Dendritic cell treated with granulocyte-macrophage colony-stimulating factor and Interleukin-4, amounts not matched to agents 40 ng/mL and 50 ng/mL, for 4 days (primary cell): ENCODE measurements around the gene LGMN.

Source experiments
- H3K27ac Mint-ChIP-seq: one replicate; pipeline ENCODE4 v1.8.0; 2022; ENCODE audit warnings: mild to moderate bottlenecking, mixed read lengths
- H3K27me3 Mint-ChIP-seq: one replicate; pipeline ENCODE4 v1.8.0; 2022; ENCODE audit warnings: mild to moderate bottlenecking, mixed read lengths
- H3K36me3 Mint-ChIP-seq: one replicate; pipeline ENCODE4 v1.8.0; 2022; ENCODE audit warnings: low read depth, mixed read lengths
- H3K4me1 Mint-ChIP-seq: one replicate; pipeline ENCODE4 v1.8.0; 2022; ENCODE audit warnings: low read depth, mixed read lengths
- H3K4me3 Mint-ChIP-seq: one replicate; pipeline ENCODE4 v1.8.0; 2022; ENCODE audit warnings: mild to moderate bottlenecking, moderate library complexity, mixed read lengths
- H3K9me3 Mint-ChIP-seq: one replicate; pipeline ENCODE4 v1.8.0; 2022; ENCODE audit warnings: mixed read lengths
- intact Hi-C: fragments of 100-400 bp; cut with micrococcal nuclease; formaldehyde crosslinking; loops from one replicate; pipeline ENCODE4 v1.15.0; 2022

Gene LGMN

DNA sequence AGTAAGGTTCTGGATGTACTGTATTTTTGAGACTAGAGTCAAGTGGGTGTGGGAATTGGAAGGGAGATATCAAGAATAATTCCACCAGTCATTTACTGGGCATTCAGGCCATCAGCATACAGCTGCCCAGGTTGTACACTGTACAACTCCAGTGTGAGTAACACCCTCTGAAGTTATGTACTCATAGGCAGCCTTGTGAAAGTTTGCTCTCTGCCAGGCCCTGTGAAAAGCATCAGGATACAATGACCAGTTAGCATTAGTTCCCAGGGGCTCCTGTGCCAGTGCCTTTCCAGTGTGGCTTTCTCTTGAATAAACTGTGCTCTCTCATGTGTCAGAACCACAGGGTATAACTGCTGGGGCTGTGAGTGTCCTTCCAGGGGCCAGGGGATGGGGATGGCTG, 89.7 kb downstream of the LGMN start:
- H3K4me3 Mint-ChIP-seq, result peak overlapping the region; percentile 99
- no peaks in the 10 kb centered on the region for H3K27me3 Mint-ChIP-seq
- peak overlapping the region; percentile 91 for H3K27ac Mint-ChIP-seq
- peaks cover 94% of the 10 kb centered on the region for H3K36me3 Mint-ChIP-seq
- intact Hi-C loops, result loop anchor here (10.0 kb wide), 1 partner anchor 194 kb away; no protein-coding TSS in a partner anchor
- no peaks in the 10 kb centered on the region for H3K9me3 Mint-ChIP-seq
- H3K4me1 Mint-ChIP-seq, result peaks cover 93% of the 10 kb centered on the region

DNA sequence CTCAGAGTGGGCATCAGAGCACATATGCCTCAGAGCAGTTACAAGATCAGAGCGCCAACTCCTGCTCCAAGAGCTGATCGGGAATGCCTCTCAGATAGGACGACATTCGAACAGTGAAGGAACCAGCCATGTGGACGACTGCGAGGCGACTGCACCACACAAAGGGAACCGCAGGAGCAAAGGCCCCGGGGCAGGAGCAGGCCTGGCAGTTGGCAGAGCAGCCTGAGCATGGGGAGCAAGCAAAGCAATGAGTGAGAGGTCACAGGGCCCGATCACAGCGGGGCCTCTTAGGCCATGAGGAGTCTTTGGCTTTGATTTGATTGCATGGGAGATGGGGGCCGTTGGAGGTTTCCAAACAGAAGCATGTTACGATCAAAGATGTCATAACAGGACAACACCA, 90.3 kb downstream of the LGMN start:
- Mint-ChIP-seq H3K27ac (peak overlapping the region; percentile 91), H3K9me3 (no peaks in the 10 kb centered on the region), H3K36me3 (peaks cover 94% of the 10 kb centered on the region), H3K4me1 (peaks cover 93% of the 10 kb centered on the region), H3K4me3 (peak overlapping the region; percentile 99), H3K27me3 (no peaks in the 10 kb centered on the region)
- intact Hi-C loops, result loop anchor here (10.0 kb wide), 1 partner anchor 193 kb away; no protein-coding TSS in a partner anchor

DNA sequence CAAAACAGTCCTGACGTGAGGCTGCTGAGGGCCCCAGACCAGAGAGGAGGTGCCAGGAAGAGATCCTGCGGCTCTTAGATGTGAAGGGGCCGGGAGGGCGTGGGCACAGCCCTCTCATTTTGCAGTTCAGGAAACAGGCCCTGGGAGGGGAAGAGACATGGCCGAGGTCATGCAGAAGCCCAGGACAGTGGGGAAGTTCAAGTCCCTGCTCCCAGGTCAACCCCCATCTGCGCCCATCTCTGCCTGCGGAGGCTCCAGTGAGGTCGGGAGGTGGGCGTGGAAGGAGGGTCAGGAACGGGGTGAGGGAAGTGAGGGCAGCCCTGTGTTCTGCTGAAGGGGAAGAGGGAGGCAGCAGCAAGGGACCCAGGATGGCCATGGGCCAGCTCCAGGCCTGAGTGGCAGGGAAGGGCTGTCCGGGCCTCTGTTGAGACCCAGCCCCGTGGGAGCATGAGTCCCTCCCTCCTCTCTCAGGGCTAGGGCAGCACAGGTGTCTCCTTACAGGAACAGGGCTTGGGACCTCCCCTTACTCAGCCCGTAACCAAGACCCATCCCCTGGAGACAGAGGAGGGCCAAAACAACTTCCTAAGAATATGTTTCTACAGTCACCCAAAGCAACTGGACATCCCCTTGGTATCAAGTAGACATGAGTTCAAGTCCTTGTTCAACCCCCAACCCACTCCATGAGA, 90.8 kb downstream of the LGMN start:
- H3K4me3 Mint-ChIP-seq, result peak overlapping the region; percentile 99
- H3K36me3 Mint-ChIP-seq, result peaks cover 94% of the 10 kb centered on the region
- H3K4me1 Mint-ChIP-seq, result peaks cover 88% of the 10 kb centered on the region
- H3K27ac Mint-ChIP-seq, result peak overlapping the region; percentile 91
- H3K9me3 Mint-ChIP-seq, result no peaks in the 10 kb centered on the region
- intact Hi-C loops, result loop anchor here (1.0 to 10.0 kb wide), 2 partner anchors 48 to 193 kb away; no protein-coding TSS in a partner anchor
- no peaks in the 10 kb centered on the region for H3K27me3 Mint-ChIP-seq

DNA sequence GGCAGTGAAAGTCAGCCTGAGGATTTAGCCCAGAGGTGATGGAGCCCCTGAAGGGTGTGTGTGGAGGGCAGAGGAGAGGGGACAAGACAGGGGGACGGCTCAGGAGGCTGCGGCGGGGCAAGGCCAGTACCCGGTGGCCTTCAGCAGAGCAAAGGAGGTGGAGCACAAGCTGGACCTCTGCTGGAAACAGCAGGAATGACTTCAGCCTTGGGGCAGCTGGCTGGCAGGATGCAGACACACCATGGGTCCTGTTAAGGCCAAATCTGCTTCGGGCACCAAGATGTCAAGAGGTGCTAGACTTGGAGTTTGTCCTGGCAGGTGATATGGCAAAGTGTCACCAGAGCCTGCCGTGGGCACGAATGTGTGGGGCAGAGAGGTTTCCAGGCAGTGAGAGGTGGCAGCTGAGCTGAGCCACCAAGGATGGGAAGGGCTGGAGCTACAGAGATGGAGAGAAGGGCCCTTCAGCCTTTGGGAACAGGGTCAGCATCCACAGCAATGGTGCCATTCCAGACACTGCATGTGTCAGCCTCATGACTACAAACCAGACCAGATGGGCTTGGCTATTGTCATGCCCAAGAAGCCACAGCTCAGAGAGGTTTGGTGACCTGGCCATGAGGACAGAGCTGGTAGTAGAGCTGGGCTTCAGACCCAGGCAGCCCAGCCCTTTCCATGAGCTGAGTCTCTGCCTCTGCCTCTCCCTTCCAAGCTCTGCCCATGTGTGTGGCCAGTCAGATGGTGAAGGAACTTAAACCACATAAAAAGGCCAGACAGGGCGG, 91.9 kb downstream of the LGMN start:
- Mint-ChIP-seq H3K27me3 (no peaks in the 10 kb centered on the region), H3K4me3 (peak overlapping the region; percentile 99), H3K9me3 (no peaks in the 10 kb centered on the region), H3K27ac (peak overlapping the region; percentile 91), H3K4me1 (peaks cover 85% of the 10 kb centered on the region), H3K36me3 (peaks cover 93% of the 10 kb centered on the region)
- intact Hi-C loops, result loop anchor here (1.0 to 10.0 kb wide), 2 partner anchors 47 to 192 kb away; no protein-coding TSS in a partner anchor

DNA sequence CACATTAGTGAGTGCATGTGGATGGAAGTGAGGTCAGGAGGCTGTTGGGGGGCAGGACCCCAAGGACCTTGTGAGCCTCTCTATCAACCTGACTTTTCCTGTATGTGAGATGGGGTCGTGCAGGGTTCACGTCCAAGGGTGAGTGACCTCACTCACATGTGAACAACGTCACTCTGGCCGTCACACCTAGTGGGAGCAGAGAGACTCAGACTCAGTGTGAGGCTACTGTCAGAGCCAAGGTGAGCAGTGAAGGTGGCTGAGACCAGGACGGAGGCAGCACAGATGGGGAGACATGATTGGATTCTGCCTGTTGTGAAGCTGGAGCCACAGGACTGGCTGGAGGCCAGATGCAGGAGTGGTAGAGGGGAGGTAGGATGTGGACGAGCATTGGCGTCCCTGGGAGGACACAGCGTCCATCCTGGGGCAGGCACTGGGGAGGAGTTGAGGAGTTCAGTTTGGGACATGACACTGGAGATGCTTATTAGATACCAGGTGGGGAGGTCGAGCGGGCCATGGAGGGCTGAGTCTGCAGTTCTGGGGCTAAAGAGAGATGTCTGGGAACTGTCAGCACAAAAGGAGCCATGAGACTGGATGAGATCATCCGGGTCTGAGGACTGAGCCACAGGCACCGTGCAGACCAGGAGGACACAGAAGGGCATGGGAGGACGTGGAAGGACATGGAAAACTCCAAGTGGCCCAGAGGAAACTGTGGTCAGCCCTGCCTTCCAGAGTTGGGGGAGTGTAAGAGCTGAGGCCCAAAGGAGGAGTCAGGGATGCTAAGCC, 92.8 kb downstream of the LGMN start:
- no peaks in the 10 kb centered on the region for H3K9me3 Mint-ChIP-seq
- intact Hi-C loops, result loop anchor here (10.0 kb wide), 1 partner anchor 191 kb away; no protein-coding TSS in a partner anchor

DNA sequence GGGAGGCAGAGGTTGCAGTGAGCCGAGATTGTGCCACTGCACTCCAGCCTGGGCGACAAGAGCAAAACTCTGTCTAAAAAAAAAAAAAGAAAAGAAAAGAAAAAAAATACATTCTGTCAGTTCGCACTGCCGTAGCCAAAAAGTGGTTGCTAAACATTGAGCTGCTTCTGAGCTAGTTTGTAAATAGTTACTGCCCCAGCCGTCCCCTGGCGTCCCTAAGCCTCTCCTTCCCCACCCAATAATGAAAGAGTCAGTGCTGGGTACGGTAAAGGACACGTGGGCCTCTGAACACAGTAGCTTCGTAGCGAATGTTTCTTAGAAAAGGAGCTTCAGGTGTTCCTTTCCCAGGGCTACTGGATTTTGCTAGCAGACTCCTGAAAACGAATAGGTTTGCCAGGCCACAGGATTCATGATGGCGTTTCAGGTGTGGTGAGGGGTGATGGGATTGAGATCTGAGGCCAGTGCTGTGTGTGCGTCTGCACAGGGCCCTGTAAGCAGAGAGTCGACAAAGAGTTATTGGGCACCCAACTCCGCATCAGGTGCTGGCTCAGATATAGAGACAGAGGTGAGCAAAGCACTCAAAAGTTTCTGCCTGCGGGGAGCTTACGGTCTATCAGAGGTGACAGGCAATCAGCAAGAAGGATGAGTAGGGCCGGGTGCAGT, 94.1 kb downstream of the LGMN start:
- H3K9me3 Mint-ChIP-seq, result no peaks in the 10 kb centered on the region
- intact Hi-C loops, result loop anchor here (5.0 to 10.0 kb wide), 2 partner anchors 57 to 190 kb away; no protein-coding TSS in a partner anchor
- no peaks in the 10 kb centered on the region for H3K27me3 Mint-ChIP-seq
- peak overlapping the region; percentile 91 for H3K27ac Mint-ChIP-seq
- H3K36me3 Mint-ChIP-seq, result peaks cover 87% of the 10 kb centered on the region
- peak overlapping the region; percentile 99 for H3K4me3 Mint-ChIP-seq
- H3K4me1 Mint-ChIP-seq, result peaks cover 86% of the 10 kb centered on the region

More for the DNA sequence above, 92.8 kb downstream of the LGMN start:
- Mint-ChIP-seq H3K36me3 (peaks cover 91% of the 10 kb centered on the region), H3K4me3 (peak overlapping the region; percentile 99), H3K27me3 (no peaks in the 10 kb centered on the region), H3K4me1 (peaks cover 85% of the 10 kb centered on the region), H3K27ac (peak overlapping the region; percentile 91)
